HepG2 (cell line): ENCODE results near the gene MBLAC1. TPM values are rescaled to one million over a fixed set of nuclear protein-coding genes. Genes with fewer than 3 reads are reported as not detected.

Source experiments
- ARID4A ChIP-seq: sonication (generic); formaldehyde crosslinking; IDR thresholded peaks from 2 replicates; pipeline ENCODE4 v1.5.0; 2020; ENCODE audit warnings: mild to moderate bottlenecking, missing genetic modification reagents, borderline replicate concordance
- CBX2 ChIP-seq, 2 experiments: fragments of 200-600 bp in 1 of 2; sonication (generic); formaldehyde crosslinking in 1 of 2; IDR thresholded peaks; 2 replicates each; pipeline versions ENCODE4 v1.7.0 to v1.8.1; 2018 to 2022; ENCODE audit warnings: low read depth in 2 of 2, low read length in 1 of 2, mild to moderate bottlenecking in 1 of 2, missing genetic modification reagents in 1 of 2
- DBP ChIP-seq: sonication (generic); formaldehyde crosslinking; IDR thresholded peaks from 2 replicates; pipeline ENCODE4 v1.4.0; 2020; ENCODE audit warnings: missing genetic modification reagents; ENCODE audit errors: not compliant biosample characterization
- GPN1 ChIP-seq: sonication (generic); formaldehyde crosslinking; IDR thresholded peaks from 2 replicates; pipeline ENCODE4 v1.5.1; 2020; ENCODE audit warnings: missing genetic modification reagents, borderline replicate concordance
- HMG20A ChIP-seq: IDR thresholded peaks from 2 replicates; pipeline ENCODE4 v1.6.1; 2016; ENCODE audit warnings: borderline replicate concordance
- HNF4G ChIP-seq, 2 experiments: sonication (generic) in 1 of 2; formaldehyde crosslinking in 1 of 2; IDR thresholded peaks; 2 replicates each; pipeline versions ENCODE4 v1.4.0 to v1.6.1; 2011 to 2020; ENCODE audit warnings: borderline replicate concordance in 2 of 2, low read depth in 2 of 2, mild to moderate bottlenecking in 2 of 2, low read length in 1 of 2, missing genetic modification reagents in 1 of 2, moderate library complexity in 1 of 2
- HOXD1 ChIP-seq: sonication (generic); formaldehyde crosslinking; IDR thresholded peaks from 2 replicates; pipeline ENCODE4 v1.5.0; 2020; ENCODE audit warnings: missing genetic modification reagents
- NR2F1 ChIP-seq, 2 experiments: fragments of 450-650 bp in 1 of 2; formaldehyde crosslinking in 1 of 2; IDR thresholded peaks; 2 replicates each; pipeline versions ENCODE4 v1.5.0 to v1.6.1; 2016 to 2020; ENCODE audit warnings: mild to moderate bottlenecking in 1 of 2, missing compliant biosample characterization in 1 of 2, missing genetic modification reagents in 1 of 2, moderate library complexity in 1 of 2
- PHF8 ChIP-seq: sonication (generic); formaldehyde crosslinking; IDR thresholded peaks from 2 replicates; pipeline ENCODE4 v1.5.0; 2020; ENCODE audit warnings: missing genetic modification reagents
- RBM22 ChIP-seq: fragments of 200-400 bp; formaldehyde crosslinking; optimal IDR thresholded peaks from 2 replicates; pipeline ENCODE3; 2017; ENCODE audit warnings: mild to moderate bottlenecking, low read length, moderate library complexity
- SRSF1 ChIP-seq: fragments of 200-400 bp; formaldehyde crosslinking; optimal IDR thresholded peaks from 2 replicates; pipeline ENCODE3; 2017; ENCODE audit warnings: mild to moderate bottlenecking, low read depth, low read length, moderate library complexity
- ZNF225 ChIP-seq: sonication (generic); formaldehyde crosslinking; IDR thresholded peaks from 2 replicates; pipeline ENCODE4 v1.4.0; 2020; ENCODE audit warnings: mild to moderate bottlenecking, missing genetic modification reagents
- ZNF264 ChIP-seq: sonication (generic); formaldehyde crosslinking; IDR thresholded peaks from 2 replicates; pipeline ENCODE4 v1.4.0; 2020; ENCODE audit warnings: missing genetic modification reagents
- ZNF326 ChIP-seq: sonication (generic); formaldehyde crosslinking; IDR thresholded peaks from 2 replicates; pipeline ENCODE4 v1.4.0; 2020; ENCODE audit warnings: missing genetic modification reagents, borderline replicate concordance
- ZNF414 ChIP-seq: sonication (generic); formaldehyde crosslinking; IDR thresholded peaks from 2 replicates; pipeline ENCODE4 v1.5.0; 2020; ENCODE audit warnings: missing genetic modification reagents
- ZNF44 ChIP-seq: sonication (generic); formaldehyde crosslinking; IDR thresholded peaks from 2 replicates; pipeline ENCODE4 v1.5.1; 2020; ENCODE audit warnings: mild to moderate bottlenecking, missing genetic modification reagents
- ZNF605 ChIP-seq: sonication (generic); formaldehyde crosslinking; IDR thresholded peaks from 2 replicates; pipeline ENCODE4 v1.8.0; 2022; ENCODE audit warnings: mild to moderate bottlenecking, missing genetic modification reagents
- ZNF790 ChIP-seq: sonication (generic); formaldehyde crosslinking; IDR thresholded peaks from 2 replicates; pipeline ENCODE4 v1.8.0; 2022; ENCODE audit warnings: missing genetic modification reagents, mild to moderate bottlenecking, borderline replicate concordance
- ZSCAN29 ChIP-seq: sonication (generic); formaldehyde crosslinking; conservative IDR thresholded peaks from 2 replicates; pipeline ENCODE4 v1.4.0; 2020; ENCODE audit warnings: mild to moderate bottlenecking, missing genetic modification reagents
- polyA plus RNA-seq, 8 experiments: library from polyadenylated mRNA; depleted of rRNA in 3 of 8; stranded (reverse) in 7 of 8; unstranded in 1 of 8; fragments of >200 nt; fragmentation: Illumina TruSeq in 4 of 8; extraction: Trizol in 4 of 8; gene quantifications; 2 replicates each; pipeline versions ENCODE4 v1.2.1 to v1.2.3, GENCODE V29; 2011 to 2016; ENCODE audit warnings: low read depth in 4 of 8, missing spikeins in 1 of 8, mixed read lengths in 1 of 8; ENCODE audit not compliant: insufficient read depth in 1 of 8
- total RNA-seq, 5 experiments: library from RNA; depleted of rRNA; stranded (reverse); fragments of >200 nt; fragmentation: Illumina TruSeq; extraction: Trizol; gene quantifications; 2 replicates each; pipeline ENCODE4 v1.2.3, GENCODE V29; 2016; ENCODE audit warnings: low read depth in 1 of 5
- TF ChIP-seq, protein P1 (sequence below): sonication (generic); formaldehyde crosslinking; IDR thresholded peaks from 2 replicates; pipeline ENCODE4 v1.8.0; 2022; ENCODE audit warnings: mild to moderate bottlenecking, missing genetic modification reagents; ENCODE audit not compliant: insufficient replicate concordance

The MBLAC1 gene
- total and polyA plus RNA-seq, 2 of the 13 experiments (the other 11 are each of a cell fraction or from before 2014, with no cell fraction given) = 0.79 to 2.1 TPM

DNA sequence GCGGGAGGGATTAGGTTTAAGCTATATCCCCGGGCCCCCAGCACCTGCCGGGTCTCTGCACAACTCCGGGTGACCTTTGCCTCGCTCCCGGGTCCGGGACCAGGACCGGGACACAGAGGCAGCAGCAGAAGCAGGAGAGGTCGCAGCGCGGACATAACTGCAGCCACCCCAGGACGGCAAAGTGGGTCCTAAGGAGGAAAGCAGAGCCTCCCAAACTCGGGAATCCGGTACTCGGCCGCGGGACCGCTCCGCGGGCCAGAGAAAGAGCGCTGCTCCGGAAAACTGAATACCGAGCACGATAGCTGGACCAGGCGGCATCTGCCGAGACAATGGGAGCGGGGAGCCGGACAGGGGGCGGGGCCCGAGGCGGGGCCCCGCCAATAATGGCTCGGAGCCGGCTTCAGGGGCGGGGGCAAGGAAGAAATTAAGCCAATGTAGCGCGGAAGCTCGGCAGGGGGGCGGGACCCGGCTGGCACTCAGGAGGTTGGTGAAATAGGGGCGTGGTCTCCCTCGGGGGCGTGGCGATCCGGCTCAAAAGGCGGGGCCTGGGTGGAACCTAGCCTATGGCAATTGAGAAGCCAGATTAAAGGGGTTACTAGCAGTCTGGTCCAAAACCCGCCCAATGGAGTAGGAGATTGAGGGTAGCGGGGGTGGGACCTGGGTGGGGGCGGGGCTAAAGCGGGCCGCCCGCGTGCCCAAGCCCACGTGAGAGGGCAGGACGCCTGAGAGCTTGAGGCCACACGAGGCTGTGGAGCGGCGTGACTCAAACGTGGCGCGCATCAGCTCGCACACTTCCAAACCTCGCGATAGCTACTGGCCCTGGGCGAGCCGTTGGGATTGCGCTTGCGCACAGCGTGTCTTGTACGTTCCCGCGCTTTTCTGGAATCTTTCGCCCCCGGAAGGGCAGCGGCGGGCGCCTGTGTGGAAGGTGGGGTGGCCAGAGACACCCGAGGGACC lies 50.6 kb downstream of the MBLAC1 start, which contains the start of the genes GPC2 and STAG3 (continued):
- TF ChIP-seq ZNF326 (CRISPR knock-in tag) (no peak), ARID4A (CRISPR knock-in tag) (peak; percentile 45; the same call in 1 of the 2 replicates), ZNF44 (CRISPR knock-in tag) (no peak), DBP (no peak), PHF8 (0 out of 2 replicates have a peak, but pooled peaks have one; percentile 34), CBX2 (IDR thresholded peaks at IDR 0.05; ENCODE audit: low read depth, low read length) (no peak), CBX2 (CRISPR knock-in tag; IDR thresholded peaks at IDR 0.05; ENCODE audit: low read depth) (0 out of 2 replicates have a peak, but pooled peaks have one; percentile 54), RBM22 (no peak), ZNF225 (CRISPR knock-in tag) (peak; percentile 67; the same call in 1 of the 2 replicates), HNF4G (IDR thresholded peaks at IDR 0.05; ENCODE audit: borderline replicate concordance, low read depth, low read length) (no peak), HNF4G (CRISPR knock-in tag; IDR thresholded peaks at IDR 0.05; ENCODE audit: borderline replicate concordance, low read depth) (no peak), HMG20A (CRISPR knock-in tag) (no peak), ZSCAN29 (no peak), ZNF264 (CRISPR knock-in tag) (0 out of 2 replicates have a peak, but pooled peaks have one; percentile 43), HOXD1 (CRISPR knock-in tag) (no peak), ZNF414 (CRISPR knock-in tag) (no peak), ZNF605 (CRISPR knock-in tag) (peak; percentile 77; the same call in 1 of the 2 replicates), SRSF1 (peak; percentile 28), NR2F1 (CRISPR knock-in tag; IDR thresholded peaks at IDR 0.05) (no peak), ZNF790 (CRISPR knock-in tag) (no peak), GPN1 (CRISPR knock-in tag) (no peak)
- TF ChIP-seq, protein P1, sequence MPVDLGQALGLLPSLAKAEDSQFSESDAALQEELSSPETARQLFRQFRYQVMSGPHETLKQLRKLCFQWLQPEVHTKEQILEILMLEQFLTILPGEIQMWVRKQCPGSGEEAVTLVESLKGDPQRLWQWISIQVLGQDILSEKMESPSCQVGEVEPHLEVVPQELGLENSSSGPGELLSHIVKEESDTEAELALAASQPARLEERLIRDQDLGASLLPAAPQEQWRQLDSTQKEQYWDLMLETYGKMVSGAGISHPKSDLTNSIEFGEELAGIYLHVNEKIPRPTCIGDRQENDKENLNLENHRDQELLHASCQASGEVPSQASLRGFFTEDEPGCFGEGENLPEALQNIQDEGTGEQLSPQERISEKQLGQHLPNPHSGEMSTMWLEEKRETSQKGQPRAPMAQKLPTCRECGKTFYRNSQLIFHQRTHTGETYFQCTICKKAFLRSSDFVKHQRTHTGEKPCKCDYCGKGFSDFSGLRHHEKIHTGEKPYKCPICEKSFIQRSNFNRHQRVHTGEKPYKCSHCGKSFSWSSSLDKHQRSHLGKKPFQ (CRISPR knock-in tag) = no peak
